Stimulated activated CD8-positive, alpha-beta memory T cell treated with anti-CD3 and anti-CD28 coated beads, Interleukin-7, amount 100 ng/mL, for 4 hours (primary cell): ENCODE data around the gene DIAPH2.

Source experiments
- DNase-seq, 2 donors: peaks; one replicate each; pipeline ENCODE4 v3.0.0-alpha.2; 2020; ENCODE audit warnings: low read depth in 2 of 2

Gene DIAPH2

GRCh38 chrX:97481228-97481627 lies 796.6 kb downstream of the DIAPH2 start:
- DNase-seq: no peak

GRCh38 chrX:97482666-97483300 lies 798.1 kb downstream of the DIAPH2 start:
- DNase-seq: no peak

DNA sequence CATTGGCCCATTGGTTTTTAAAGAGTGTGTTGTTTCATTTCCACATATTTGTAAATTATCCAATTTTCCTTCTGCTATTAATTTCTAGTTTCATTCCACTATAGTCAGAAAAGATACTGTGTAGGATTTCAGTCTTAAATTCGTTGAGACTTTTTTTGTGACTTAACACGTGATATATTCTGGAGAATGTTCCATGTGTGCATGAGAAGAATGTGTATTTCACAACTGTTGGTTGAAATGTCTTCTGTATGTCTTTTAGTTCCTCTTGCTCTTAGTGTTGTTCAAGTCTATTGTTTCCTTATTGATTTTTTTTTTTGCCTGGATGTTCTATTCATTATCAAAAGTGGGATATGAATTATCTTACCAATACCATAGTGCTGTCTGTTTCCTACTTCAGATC lies 806.0 kb downstream of the DIAPH2 start:
- no peak for DNase-seq

DNA sequence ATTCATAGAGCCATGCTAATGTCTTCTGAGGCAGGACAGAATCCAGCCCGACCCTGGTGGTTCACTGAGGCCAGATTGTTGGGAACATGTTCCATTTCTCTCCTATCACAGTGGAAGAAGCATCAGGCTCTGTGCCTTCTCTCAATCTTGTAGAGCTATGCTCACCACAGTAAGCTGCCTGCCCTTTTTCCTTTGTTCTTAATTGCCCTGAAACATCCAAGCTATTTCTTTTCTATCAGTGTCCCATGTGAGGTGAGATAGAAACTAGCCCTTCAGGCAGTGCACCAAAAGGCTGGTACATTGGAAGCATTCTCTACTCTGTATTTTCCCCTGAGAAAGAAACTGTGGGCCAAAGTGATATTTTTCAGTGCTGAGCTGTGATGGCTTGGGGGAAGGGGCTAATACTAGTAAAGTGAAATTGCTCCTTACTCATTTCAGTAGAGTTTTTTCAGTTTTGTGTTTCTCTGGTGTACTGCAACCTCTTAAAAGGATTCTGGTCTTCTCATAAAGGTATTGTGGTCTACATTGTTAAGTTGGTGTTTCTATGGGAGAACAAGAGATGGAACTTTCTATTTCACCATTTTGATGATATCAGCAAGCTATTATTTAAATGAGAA lies 810.2 kb downstream of the DIAPH2 start:
- DNase-seq: no peak

DNA sequence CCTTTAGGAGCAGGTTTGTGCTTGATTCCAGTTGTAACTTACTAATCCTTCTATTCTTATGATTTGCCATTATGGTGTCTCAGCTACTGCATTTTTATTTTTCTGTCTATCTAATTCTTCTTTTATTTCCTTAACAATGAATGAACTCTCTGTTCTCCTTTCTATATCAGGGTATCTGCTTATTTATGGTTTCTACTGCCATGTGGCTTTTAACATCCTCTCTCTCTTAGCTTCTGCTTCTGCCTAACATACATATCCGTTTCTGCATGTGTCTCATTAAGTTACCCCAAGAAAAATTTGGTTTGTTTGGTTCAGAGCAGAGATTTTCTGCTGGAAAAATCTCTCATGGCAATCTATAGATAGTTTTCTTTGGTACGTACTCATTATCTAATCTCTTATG lies 813.5 kb downstream of the DIAPH2 start:
- no peak for DNase-seq

GRCh38 chrX:97504431-97504830 lies 819.8 kb downstream of the DIAPH2 start:
- no peak for DNase-seq

GRCh38 chrX:97517763-97518162 lies 833.1 kb downstream of the DIAPH2 start:
- no peak for DNase-seq

GRCh38 chrX:97522307-97522706 lies 837.7 kb downstream of the DIAPH2 start:
- DNase-seq: no peak

GRCh38 chrX:97524340-97524739 lies 839.7 kb downstream of the DIAPH2 start:
- no peak for DNase-seq

DNA sequence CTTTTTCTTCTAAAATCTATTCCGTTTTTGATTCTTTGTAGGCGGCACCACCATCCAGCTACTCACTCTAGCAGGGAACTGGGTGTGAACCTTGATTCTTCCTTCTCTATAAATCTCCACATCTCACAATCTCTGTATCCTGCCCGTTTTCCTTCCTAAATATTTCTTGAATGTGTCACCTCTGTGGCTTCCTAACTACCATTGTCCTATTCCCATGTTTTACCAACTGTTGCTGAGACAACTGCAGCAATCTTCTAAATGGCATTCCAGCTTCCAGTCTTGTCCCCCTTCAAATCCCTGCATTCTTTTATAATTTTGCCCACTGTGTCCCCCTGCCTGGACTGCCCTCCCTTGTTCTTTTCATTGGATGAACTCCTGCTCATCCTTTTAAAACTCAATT lies 840.4 kb downstream of the DIAPH2 start:
- DNase-seq: no peak

GRCh38 chrX:97525981-97526380 lies 841.3 kb downstream of the DIAPH2 start:
- no peak for DNase-seq

GRCh38 chrX:97527725-97528124 lies 843.1 kb downstream of the DIAPH2 start:
- DNase-seq: no peak

GRCh38 chrX:97529536-97530200 lies 845.0 kb downstream of the DIAPH2 start:
- DNase-seq: no peak

GRCh38 chrX:97531825-97532224 lies 847.2 kb downstream of the DIAPH2 start:
- DNase-seq: no peak

DNA sequence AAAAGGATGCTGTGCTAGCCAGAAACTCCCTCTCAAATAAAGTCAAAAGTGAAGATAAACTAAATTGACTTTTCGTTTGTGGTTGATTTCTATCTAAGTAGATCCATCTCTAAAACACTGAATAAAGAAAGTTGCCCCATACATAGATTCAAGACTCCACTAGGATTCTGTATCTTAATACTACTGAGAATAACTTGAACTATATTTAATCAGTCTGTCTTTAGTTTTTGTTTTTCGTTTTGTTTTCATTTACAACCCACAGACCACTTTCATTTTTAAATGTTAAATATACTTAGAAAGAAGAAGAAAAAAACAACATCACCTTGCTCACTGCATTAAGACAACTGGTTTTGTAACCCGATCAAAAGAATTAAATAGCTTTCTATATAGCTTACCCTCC lies 854.1 kb downstream of the DIAPH2 start:
- no peak for DNase-seq

DNA sequence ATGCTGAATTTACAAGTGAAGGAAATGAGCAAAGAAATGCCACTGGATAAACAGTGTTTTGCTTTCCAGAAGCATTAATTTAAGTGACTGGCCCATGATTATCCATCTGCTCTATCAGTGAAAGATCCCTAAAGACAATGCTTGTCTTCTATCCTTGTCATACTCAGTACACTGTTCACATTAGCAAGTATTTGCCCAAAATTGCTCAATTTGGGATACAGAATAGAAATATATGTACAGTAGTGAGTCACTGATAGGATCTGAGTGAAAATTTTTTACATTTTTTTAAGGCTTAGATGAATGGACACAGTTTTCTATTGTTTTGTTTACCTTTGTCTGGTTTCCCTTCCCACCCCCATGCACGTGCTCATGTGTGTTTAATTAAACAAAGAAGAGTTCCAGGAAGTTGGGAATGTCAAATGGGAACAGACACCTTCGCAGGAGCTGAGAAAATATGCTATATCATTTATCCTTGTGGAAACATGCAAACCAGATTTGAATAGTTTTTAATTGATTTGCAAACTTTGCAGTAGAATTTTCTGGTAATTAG lies 855.4 kb downstream of the DIAPH2 start:
- DNase-seq: no peak

- no peak for DNase-seq
Observed at GRCh38 chrX:97547877-97548578, 863.4 kb downstream of the DIAPH2 start.

GRCh38 chrX:97551821-97552220 lies 867.2 kb downstream of the DIAPH2 start:
- no peak for DNase-seq

- no peak for DNase-seq
Observed at GRCh38 chrX:97553833-97554232, 869.2 kb downstream of the DIAPH2 start.

DNA sequence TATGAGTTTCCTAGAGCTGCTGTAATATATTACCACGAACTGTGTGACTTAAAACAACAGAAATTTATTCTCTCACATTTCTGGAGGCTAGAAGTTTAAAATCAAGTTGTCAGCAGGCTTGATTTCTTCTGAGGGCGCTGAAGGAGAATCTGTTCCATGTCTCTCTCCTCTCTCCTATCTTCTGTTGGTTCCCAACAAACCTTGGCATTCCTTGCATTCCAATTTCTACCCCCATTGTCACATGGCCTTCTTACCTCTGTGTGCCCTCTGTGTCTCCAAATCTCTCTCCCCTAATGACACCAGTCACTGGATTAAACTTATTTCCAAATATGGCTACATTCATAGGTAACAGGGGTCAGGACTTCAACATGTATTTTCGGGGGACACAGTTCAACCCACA lies 871.7 kb downstream of the DIAPH2 start:
- no peak for DNase-seq

DNA sequence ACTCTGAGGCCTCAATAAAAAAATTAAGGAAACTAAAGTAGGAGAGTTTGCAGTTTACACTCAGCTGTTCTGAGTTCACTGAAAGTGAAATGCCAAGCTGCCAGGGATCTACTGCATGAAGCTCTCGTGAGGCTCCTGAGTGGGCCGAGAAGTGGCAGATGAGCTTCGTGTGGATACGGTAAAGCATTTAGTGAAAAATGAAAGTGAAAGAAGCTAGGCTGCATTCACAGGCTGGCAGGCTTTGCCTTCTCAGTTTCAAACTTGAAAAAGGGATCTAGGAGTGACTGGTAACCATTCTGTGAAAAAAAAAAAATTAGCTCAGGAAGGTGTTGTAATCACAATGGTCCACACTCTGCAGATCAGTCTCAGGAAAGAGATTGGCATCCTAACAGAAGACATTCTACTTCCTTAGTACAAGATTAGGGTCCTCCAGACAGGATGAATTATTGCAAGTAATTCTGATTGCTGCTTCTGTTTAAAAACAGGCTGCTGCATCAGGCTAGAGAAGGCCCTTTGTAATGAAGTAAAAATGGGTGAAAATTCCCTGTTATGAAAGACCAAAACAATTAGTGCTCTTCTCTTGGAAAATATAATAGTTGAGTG lies 879.0 kb downstream of the DIAPH2 start:
- peak; percentile 14 to 29 for DNase-seq

DNA sequence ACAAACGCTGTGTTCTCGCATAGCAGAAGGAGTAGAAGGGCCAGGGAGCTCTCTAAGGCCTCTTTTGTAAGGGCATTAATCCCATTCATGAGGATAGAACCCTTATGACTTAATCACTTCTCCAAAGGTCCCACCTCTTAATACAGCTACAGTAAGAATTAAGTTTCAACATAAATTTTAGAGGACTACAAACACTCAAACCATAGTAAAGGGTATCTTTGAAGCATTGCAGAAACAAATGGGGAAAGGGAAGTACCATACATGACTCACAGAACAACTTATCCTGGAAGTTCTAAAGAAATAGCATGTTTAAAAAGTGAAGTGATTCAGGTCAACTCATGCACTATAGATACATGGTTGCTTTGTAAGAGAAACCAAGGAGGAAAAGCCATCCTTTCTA lies 879.9 kb downstream of the DIAPH2 start:
- no peak for DNase-seq
